Natural killer cell (primary cell): ENCODE data around the gene AGPAT3. TPM values are rescaled to one million over a fixed set of nuclear protein-coding genes. Genes with fewer than 3 reads are reported as not detected.

ENCODE experiments used
- ATAC-seq, 3 donors: fragments of 150-1000 bp in 2 of 3; fragments of 200-7000 bp in 1 of 3; cut with Tn5 transposase; 1 replicate in 1 of 3; 2 replicates in 2 of 3; pipeline ENCODE4 v1.10.0; 2021; ENCODE audit warnings: mild to moderate bottlenecking in 2 of 3, moderate library complexity in 2 of 3
- DNase-seq, 2 donors: peaks; one replicate each; pipeline versions ENCODE4 v3.0.0 to v3.0.0-alpha.2; 2013 to 2021; ENCODE audit warnings: mixed read lengths in 1 of 2
- H3K27ac ChIP-seq: one replicate; pipeline ENCODE4 v1.5.1; 2013; ENCODE audit warnings: mild to moderate bottlenecking, low read length
- H3K27me3 ChIP-seq: one replicate; pipeline ENCODE4 v1.6.1; 2013; ENCODE audit warnings: low read length; ENCODE audit not compliant: control insufficient read depth, insufficient read depth
- H3K36me3 ChIP-seq: one replicate; pipeline ENCODE4 v1.6.1; 2013; ENCODE audit warnings: low read length; ENCODE audit not compliant: control insufficient read depth, insufficient read depth
- H3K4me1 ChIP-seq: one replicate; pipeline ENCODE4 v1.6.1; 2013; ENCODE audit warnings: low read length; ENCODE audit not compliant: control insufficient read depth, insufficient read depth
- H3K4me3 ChIP-seq: one replicate; pipeline ENCODE4 v1.5.1; 2013; ENCODE audit warnings: low read length
- H3K9me3 ChIP-seq: one replicate; pipeline ENCODE4 v1.6.1; 2013; ENCODE audit warnings: low read length; ENCODE audit not compliant: control insufficient read depth, insufficient read depth
- H3K27ac Mint-ChIP-seq, 2 donors: one replicate each; pipeline ENCODE4 v1.8.0; 2022; ENCODE audit warnings: mild to moderate bottlenecking in 2 of 2, mixed read lengths in 2 of 2, moderate library complexity in 1 of 2
- H3K27me3 Mint-ChIP-seq, 2 donors: one replicate each; pipeline ENCODE4 v1.8.0; 2022; ENCODE audit warnings: low read depth in 2 of 2, mixed read lengths in 2 of 2
- H3K36me3 Mint-ChIP-seq: one replicate; pipeline ENCODE4 v1.8.0; 2022; ENCODE audit warnings: mixed read lengths
- H3K4me1 Mint-ChIP-seq, 2 donors: one replicate each; pipeline ENCODE4 v1.8.0; 2022; ENCODE audit warnings: mixed read lengths in 2 of 2
- H3K4me3 Mint-ChIP-seq: one replicate; pipeline ENCODE4 v1.8.0; 2022; ENCODE audit warnings: mild to moderate bottlenecking, moderate library complexity, mixed read lengths
- H3K9me3 Mint-ChIP-seq, 2 donors: one replicate each; pipeline ENCODE4 v1.8.0; 2022; ENCODE audit warnings: mixed read lengths in 2 of 2
- WGBS: methylation state at CpG from one replicate; pipeline ENCODE4 v1.1.7; 2013; ENCODE audit warnings: missing lambda C conversion rate; ENCODE audit not compliant: insufficient coverage; 5-methylcytosine and 5-hydroxymethylcytosine counted together
- intact Hi-C: fragments of 100-400 bp; cut with micrococcal nuclease; formaldehyde crosslinking; loops from one replicate; pipeline ENCODE4 v1.14.2; 2022
- total RNA-seq, 4 donors: library from RNA; stranded (reverse); fragments of 120-200 nt in 1 of 4; gene quantifications; one replicate each; pipeline versions ENCODE4 v1.2.3 to v1.2.4, GENCODE V29; 2013 to 2022
- TF ChIP-seq, protein P1 (sequence below): fragments of 200-600 bp; IDR thresholded peaks from one replicate; pipeline ENCODE4 v1.8.0; 2022; ENCODE audit warnings: antibody characterized with exemption

Gene AGPAT3
- total RNA-seq, 3 donors from 2014 or later (not counting 1 experiment from before 2014, with no cell fraction given), result 39.5 to 45.7 (median 42.3) TPM

DNA sequence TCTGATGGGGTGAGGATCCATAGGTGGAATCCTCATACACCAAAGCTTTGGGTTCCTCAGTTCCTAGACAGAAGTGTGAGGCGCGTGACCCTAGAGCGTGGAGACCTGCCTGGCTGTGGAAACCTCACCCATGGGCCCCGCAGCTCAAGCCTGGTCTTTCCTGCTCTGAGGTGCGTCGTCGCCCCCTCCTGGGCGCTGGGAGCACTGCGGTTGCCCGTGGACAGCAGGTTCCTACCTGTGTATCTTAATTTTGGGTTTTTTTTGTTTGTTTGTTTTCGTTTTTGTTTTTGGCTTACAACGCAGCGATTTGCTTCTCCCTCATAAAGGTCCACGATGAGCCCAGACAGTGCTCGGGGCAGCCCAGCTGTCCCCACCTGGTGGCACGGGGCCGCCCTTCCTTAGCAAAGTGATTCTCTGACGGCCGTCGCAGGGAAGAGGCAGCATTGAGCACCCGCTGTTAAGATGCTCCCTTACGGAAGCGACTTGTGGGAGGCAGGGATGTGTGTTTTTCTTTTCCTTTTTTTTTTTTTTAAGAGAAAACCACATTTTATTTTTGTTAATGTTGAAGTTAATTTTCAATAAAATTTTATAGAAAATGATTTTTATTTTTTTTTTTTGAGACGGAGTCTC, 110.6 kb downstream of the AGPAT3 start:
- H3K4me1 ChIP-seq, result peaks cover 12% of the 10 kb centered on the region
- H3K36me3 ChIP-seq, result peaks cover 13% of the 10 kb centered on the region
- TF ChIP-seq, protein P1, sequence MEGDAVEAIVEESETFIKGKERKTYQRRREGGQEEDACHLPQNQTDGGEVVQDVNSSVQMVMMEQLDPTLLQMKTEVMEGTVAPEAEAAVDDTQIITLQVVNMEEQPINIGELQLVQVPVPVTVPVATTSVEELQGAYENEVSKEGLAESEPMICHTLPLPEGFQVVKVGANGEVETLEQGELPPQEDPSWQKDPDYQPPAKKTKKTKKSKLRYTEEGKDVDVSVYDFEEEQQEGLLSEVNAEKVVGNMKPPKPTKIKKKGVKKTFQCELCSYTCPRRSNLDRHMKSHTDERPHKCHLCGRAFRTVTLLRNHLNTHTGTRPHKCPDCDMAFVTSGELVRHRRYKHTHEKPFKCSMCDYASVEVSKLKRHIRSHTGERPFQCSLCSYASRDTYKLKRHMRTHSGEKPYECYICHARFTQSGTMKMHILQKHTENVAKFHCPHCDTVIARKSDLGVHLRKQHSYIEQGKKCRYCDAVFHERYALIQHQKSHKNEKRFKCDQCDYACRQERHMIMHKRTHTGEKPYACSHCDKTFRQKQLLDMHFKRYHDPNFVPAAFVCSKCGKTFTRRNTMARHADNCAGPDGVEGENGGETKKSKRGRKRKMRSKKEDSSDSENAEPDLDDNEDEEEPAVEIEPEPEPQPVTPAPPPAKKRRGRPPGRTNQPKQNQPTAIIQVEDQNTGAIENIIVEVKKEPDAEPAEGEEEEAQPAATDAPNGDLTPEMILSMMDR, result peak; percentile 78
- Mint-ChIP-seq H3K36me3 (no peaks in the 10 kb centered on the region), H3K4me3 (no peak overlapping the region), H3K27ac (peak overlapping the region; percentile 4 to 81), H3K4me1 (peaks cover 25 to 27% of the 10 kb centered on the region in 2 donors), H3K9me3 (no peaks in the 10 kb centered on the region), H3K27me3 (no peaks in the 10 kb centered on the region)
- H3K9me3 ChIP-seq, result no peaks in the 10 kb centered on the region
- H3K4me3 ChIP-seq, result no peak overlapping the region
- H3K27me3 ChIP-seq, result no peaks in the 10 kb centered on the region
- DNase-seq (peak; percentile 74 to 88), ATAC-seq (peak; percentile 78 to 93 (median 88))
- intact Hi-C loops, result loop anchor here (1.0 kb wide), 1 partner anchor 165 kb away; no protein-coding TSS in a partner anchor
- 20% methylated on average over 18 of the region's 24 CpGs for WGBS
- H3K27ac ChIP-seq, result no peak overlapping the region

DNA sequence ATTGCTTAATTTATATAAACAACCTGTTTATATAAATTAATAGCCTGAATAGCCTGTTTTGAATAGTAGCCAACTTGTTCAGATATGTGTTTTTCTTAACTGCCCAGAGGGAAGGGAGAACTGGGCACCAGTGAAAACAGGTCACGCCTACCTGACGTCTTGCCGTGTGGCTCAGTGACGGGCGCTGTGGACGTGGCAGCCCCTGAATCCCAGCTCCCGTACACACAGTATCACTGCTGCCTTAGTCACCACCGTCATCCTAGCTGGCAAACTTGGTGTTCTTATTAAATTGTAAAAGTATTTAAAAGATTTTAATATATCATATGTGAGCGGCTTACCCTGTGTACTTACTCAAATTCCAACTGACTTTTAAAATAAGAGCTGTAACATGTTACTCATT, 111.6 kb downstream of the AGPAT3 start:
- DNase-seq (no peak), ATAC-seq (no peak)
- Mint-ChIP-seq H3K36me3 (no peaks in the 10 kb centered on the region), H3K9me3 (no peaks in the 10 kb centered on the region), H3K4me3 (no peak overlapping the region), H3K4me1 (peaks cover 25 to 27% of the 10 kb centered on the region in 2 donors), H3K27me3 (no peaks in the 10 kb centered on the region), H3K27ac (peak overlapping the region; percentile 84 to 88)
- TF ChIP-seq, protein P1, result no peak
- H3K27me3 ChIP-seq, result no peaks in the 10 kb centered on the region
- peaks cover 12% of the 10 kb centered on the region for H3K4me1 ChIP-seq
- WGBS, result 95% methylated on average over 7 of the region's 9 CpGs
- no peaks in the 10 kb centered on the region for H3K9me3 ChIP-seq
- intact Hi-C loops, result no loop called here
- H3K4me3 ChIP-seq, result no peak overlapping the region
- H3K36me3 ChIP-seq, result peaks cover 13% of the 10 kb centered on the region
- no peak overlapping the region for H3K27ac ChIP-seq

DNA sequence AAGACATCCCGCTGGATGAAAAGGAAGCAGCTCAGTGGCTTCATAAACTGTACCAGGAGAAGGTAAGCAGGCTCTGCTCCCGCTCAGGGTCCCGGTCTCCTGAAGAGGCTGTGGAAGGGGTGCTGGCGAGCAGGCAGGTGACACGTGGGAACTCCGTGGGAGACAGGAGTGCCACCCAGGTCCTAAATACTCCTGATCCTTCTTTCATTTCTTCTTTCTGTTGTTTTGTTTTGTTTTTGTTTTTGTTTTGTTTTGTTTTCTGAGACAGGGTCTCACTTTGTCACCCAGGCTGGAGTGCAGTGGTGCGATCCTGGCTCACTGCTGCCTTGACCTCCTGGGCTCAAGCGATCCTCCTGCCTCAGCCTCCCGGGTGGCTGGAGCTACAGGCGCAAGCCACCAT, 113.0 kb downstream of the AGPAT3 start:
- H3K4me3 ChIP-seq, result no peak overlapping the region
- 97% methylated on average over 9 of the region's 10 CpGs for WGBS
- Mint-ChIP-seq H3K27ac (peak overlapping the region; percentile 84 to 88), H3K4me3 (no peak overlapping the region), H3K9me3 (no peaks in the 10 kb centered on the region), H3K27me3 (no peaks in the 10 kb centered on the region), H3K36me3 (no peaks in the 10 kb centered on the region), H3K4me1 (peaks cover 25 to 27% of the 10 kb centered on the region in 2 donors)
- no peaks in the 10 kb centered on the region for H3K9me3 ChIP-seq
- intact Hi-C loops, result no loop called here
- peaks cover 8% of the 10 kb centered on the region for H3K36me3 ChIP-seq
- ATAC-seq, result no peak
- DNase-seq, result no peak
- peaks cover 12% of the 10 kb centered on the region for H3K4me1 ChIP-seq
- no peaks in the 10 kb centered on the region for H3K27me3 ChIP-seq
- TF ChIP-seq, protein P1, result no peak
- peak overlapping the region; percentile 33 for H3K27ac ChIP-seq

DNA sequence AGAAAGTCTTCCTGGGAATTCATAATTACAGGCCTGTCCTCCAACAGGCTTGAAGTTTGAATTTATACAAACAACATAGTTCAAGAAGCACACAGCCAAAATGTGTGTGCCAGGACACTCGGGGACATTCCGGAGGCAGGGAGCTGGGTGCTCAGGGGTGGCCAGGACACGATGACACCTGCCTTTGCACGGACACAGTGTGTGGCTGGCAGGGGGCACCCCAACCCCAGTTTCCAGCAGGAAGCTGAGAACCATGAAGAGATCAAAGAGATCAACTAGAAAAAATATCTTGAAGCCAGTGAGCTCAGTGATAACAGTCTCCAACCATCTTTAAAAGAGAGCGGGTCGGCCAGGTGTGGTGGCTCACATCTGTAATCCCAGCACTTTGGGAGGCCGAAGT, 114.6 kb downstream of the AGPAT3 start:
- peak in 1 of 2 donors; percentile 26 for DNase-seq
- H3K9me3 Mint-ChIP-seq, result no peaks in the 10 kb centered on the region
- peaks cover 12% of the 10 kb centered on the region for H3K4me1 ChIP-seq
- H3K4me3 Mint-ChIP-seq, result no peak overlapping the region
- no peaks in the 10 kb centered on the region for H3K9me3 ChIP-seq
- WGBS, result 95% methylated on average over 7 of the region's 7 CpGs
- no peak overlapping the region for H3K4me3 ChIP-seq
- no peak overlapping the region for H3K27ac Mint-ChIP-seq
- no peaks in the 10 kb centered on the region for H3K27me3 Mint-ChIP-seq
- no peaks in the 10 kb centered on the region for H3K27me3 ChIP-seq
- TF ChIP-seq, protein P1, result no peak
- no peak for ATAC-seq
- H3K36me3 Mint-ChIP-seq, result no peaks in the 10 kb centered on the region
- no peak overlapping the region for H3K27ac ChIP-seq
- intact Hi-C loops, result no loop called here
- H3K36me3 ChIP-seq, result peaks cover 8% of the 10 kb centered on the region
- peaks cover 25 to 27% of the 10 kb centered on the region in 2 donors for H3K4me1 Mint-ChIP-seq
